Measurements from ENCODE around the gene RRP1B. TPM values are rescaled to one million over a fixed set of nuclear protein-coding genes. Genes with fewer than 3 reads are reported as not detected.

The RRP1B gene, protein sequence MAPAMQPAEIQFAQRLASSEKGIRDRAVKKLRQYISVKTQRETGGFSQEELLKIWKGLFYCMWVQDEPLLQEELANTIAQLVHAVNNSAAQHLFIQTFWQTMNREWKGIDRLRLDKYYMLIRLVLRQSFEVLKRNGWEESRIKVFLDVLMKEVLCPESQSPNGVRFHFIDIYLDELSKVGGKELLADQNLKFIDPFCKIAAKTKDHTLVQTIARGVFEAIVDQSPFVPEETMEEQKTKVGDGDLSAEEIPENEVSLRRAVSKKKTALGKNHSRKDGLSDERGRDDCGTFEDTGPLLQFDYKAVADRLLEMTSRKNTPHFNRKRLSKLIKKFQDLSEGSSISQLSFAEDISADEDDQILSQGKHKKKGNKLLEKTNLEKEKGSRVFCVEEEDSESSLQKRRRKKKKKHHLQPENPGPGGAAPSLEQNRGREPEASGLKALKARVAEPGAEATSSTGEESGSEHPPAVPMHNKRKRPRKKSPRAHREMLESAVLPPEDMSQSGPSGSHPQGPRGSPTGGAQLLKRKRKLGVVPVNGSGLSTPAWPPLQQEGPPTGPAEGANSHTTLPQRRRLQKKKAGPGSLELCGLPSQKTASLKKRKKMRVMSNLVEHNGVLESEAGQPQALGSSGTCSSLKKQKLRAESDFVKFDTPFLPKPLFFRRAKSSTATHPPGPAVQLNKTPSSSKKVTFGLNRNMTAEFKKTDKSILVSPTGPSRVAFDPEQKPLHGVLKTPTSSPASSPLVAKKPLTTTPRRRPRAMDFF
- total RNA-seq (22.4 and 22.7 TPM in 2 replicates), polyA plus RNA-seq (6.0 and 7.3 TPM in 2 replicates), polyA minus RNA-seq (14.8 and 17.3 TPM in 2 replicates)
- 18.2 TPM for total RNA-seq (2013)

DNA sequence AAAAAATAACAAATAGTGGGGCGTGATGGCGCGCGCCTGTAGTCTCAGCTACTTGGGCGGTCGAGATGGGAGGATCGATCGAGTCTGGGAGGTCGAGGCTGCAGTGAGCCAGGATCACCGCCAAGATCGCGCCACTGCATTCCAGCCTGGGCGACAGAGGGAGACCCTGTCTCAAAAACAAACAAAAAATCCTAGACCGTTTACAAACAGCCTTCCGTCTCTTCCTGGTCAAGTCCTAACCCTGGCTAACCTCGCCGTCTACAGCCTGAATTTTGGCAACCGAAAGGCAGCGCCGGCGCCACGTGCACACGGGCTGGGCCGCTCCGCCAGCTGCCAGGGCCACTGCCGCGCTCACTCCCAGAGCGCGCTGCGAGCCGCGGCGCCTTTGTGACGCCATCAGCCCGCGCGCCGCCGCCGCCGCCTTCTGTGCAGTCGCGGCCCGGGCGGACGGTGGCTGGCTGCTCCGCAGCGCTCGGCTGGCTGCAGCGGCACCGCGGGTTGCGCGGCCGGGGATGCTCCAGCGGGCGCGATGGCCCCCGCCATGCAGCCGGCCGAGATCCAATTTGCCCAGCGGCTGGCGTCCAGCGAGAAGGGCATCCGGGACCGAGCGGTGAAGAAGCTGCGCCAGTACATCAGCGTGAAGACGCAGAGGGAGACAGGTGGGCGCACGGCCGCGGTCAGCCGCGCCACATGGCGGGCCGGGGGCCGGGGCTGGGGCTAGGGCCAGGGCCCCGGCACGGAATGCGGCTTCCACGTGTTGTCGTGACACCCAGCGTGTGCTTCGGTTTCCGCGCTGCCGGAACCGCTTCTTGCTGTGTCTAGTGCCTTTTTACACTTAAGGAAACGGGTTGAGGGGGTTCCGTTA lies at the start of gene RRP1B, which contains the start of gene HSF2BP:
Gene RRP1B (plus strand): TSS at position 425 of the 865 bp plus-strand sequence. CDS start 105 bp downstream, at position 530.
Gene HSF2BP (minus strand): TSS at position 353 of the 865 bp plus-strand sequence. CDS start 1,392 bp downstream, outside the sequence.
- Histone ChIP-seq H3K4me1 (ENCODE audit: control insufficient read depth in 2 of 2, insufficient read depth in 2 of 2, low read length in 2 of 2) (peaks cover 28 to 29% of the 10 kb centered on the region in 2 donors), H2AFZ (ENCODE audit: insufficient read depth, low read depth, low read length, poor library complexity, severe bottlenecking) (peak within 1 kb of the TSS; percentile 88), H3K36me3 (replicated peaks in 1 of 2; ENCODE audit: control extremely low read depth in 1 of 2, control insufficient read depth in 1 of 2, extremely low read depth in 1 of 2, insufficient read depth in 2 of 2, low read length in 1 of 2) (peaks cover 0 to 14% of the 10 kb centered on the region in 2 experiments), H4K20me1 (ENCODE audit: control insufficient read depth, insufficient read depth, low read length, poor library complexity, severe bottlenecking) (peaks cover 23% of the 10 kb centered on the region), H3K4me2 (replicated peaks; ENCODE audit: low read depth, low read length, poor library complexity, severe bottlenecking) (peak within 1 kb of the TSS; percentile 82), H3K27me3 (replicated peaks in 1 of 4; ENCODE audit: control extremely low read depth in 1 of 4, control insufficient read depth in 3 of 4, insufficient read depth in 4 of 4, low read length in 3 of 4) (no peaks in the 10 kb centered on the region), H3K4me3 (ENCODE audit: control extremely low read depth in 1 of 5, extremely low read depth in 1 of 5, insufficient read depth in 1 of 5, low read depth in 2 of 5, low read length in 4 of 5) (peak within 1 kb of the TSS; percentile 72 to 94 (median 79)), H3K79me2 (ENCODE audit: control insufficient read depth, insufficient read depth, low read length) (peaks cover 35% of the 10 kb centered on the region), H3K9ac (ENCODE audit: low read length) (peak within 1 kb of the TSS; percentile 89), H3K27ac (ENCODE audit: low read length in 2 of 2) (peak within 1 kb of the TSS; percentile 69 to 76), H3K9me3 (ENCODE audit: control extremely low read depth in 1 of 3, control insufficient read depth in 2 of 3, insufficient read depth in 1 of 3, low read length in 2 of 3) (no peaks in the 10 kb centered on the region)
- TF ChIP-seq EZH2 (IDR thresholded peaks at IDR 0.05; ENCODE audit: borderline replicate concordance, insufficient read depth, low read depth, low read length, poor library complexity, severe bottlenecking) = no peak
- TF ChIP-seq, protein P1, sequence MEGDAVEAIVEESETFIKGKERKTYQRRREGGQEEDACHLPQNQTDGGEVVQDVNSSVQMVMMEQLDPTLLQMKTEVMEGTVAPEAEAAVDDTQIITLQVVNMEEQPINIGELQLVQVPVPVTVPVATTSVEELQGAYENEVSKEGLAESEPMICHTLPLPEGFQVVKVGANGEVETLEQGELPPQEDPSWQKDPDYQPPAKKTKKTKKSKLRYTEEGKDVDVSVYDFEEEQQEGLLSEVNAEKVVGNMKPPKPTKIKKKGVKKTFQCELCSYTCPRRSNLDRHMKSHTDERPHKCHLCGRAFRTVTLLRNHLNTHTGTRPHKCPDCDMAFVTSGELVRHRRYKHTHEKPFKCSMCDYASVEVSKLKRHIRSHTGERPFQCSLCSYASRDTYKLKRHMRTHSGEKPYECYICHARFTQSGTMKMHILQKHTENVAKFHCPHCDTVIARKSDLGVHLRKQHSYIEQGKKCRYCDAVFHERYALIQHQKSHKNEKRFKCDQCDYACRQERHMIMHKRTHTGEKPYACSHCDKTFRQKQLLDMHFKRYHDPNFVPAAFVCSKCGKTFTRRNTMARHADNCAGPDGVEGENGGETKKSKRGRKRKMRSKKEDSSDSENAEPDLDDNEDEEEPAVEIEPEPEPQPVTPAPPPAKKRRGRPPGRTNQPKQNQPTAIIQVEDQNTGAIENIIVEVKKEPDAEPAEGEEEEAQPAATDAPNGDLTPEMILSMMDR (IDR thresholded peaks at IDR 0.05) = no peak
- WGBS (ENCODE audit: insufficient coverage) = 10% methylated on average over 90 of the region's 92 CpGs
- peak within 1 kb of the TSS; percentile 94 for H3K27ac Mint-ChIP-seq
- ATAC-seq (ENCODE audit: low read depth) (peak; percentile 93), DNase-seq (peak; percentile 90)
- ChIA-PET CTCF (interaction anchor here (1.1 kb wide), 1 partner anchor 14 kb away, joined by 3 read pairs; no protein-coding TSS in a partner anchor), POLR2A (interaction anchor here (1.1 to 1.3 kb wide), 2 partner anchors 60 to 65 kb away, joined by 4 to 5 read pairs; no protein-coding TSS in a partner anchor)
- no peaks in the 10 kb centered on the region for H3K9me3 Mint-ChIP-seq (ENCODE audit: insufficient read depth)
- no peaks in the 10 kb centered on the region for H3K27me3 Mint-ChIP-seq
- H3K4me3 Mint-ChIP-seq = peak within 1 kb of the TSS; percentile 95
- intact Hi-C loops (cut with micrococcal nuclease) = loop anchor here (1.0 kb wide), 2 partner anchors 29 to 780 kb away; partner anchors contain the start of gene WDR4
- H3K4me1 Mint-ChIP-seq = peaks cover 33% of the 10 kb centered on the region

Data from B cell (primary cell).